Left forelimb (tissue), 1 donor: Measurements from ENCODE around the gene CSRP3.

ENCODE experiments used
- DNase-seq: peaks from one replicate; pipeline ENCODE4 v3.0.0-alpha.2; 2018; ENCODE audit warnings: low spot score

The CSRP3 gene

GRCh38 chr11:19225123-19225522 lies 23.3 kb upstream of the CSRP3 start:
- DNase-seq: no peak

GRCh38 chr11:19220903-19221724 lies 19.3 kb upstream of the CSRP3 start:
- DNase-seq: no peak

DNA sequence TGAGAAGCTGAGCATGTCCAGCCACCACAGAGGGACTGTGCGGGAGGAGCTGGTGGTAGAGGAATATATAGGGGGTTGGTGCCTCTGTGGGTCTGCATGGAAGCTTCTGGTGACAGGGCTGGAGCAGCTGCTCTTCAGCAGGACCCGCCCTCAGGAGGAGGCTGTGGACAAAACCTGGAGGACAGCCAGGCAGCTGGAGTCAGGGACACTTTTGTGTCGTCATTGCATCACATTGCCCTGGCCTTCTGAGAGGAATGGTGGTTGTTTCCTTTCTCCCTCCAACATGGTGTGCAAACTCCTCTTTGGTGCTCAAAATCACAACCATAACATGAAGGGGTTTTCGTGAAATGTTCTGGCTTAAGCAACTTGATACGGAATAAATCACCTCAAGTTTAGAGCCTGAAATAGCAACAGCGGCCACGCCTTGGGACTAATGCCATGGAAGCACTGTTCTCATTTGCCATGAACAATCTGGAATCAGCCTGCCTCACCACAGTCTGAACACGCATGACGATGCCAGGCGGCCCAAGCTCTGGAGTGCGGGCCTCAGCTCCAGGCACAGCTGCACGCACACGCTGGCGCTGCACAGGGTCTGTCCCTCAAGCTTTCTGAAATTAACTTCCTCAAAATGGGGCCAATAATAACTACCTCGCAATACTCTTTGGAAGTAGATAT lies 17.1 kb upstream of the CSRP3 start:
- DNase-seq: peak; percentile 76

DNA sequence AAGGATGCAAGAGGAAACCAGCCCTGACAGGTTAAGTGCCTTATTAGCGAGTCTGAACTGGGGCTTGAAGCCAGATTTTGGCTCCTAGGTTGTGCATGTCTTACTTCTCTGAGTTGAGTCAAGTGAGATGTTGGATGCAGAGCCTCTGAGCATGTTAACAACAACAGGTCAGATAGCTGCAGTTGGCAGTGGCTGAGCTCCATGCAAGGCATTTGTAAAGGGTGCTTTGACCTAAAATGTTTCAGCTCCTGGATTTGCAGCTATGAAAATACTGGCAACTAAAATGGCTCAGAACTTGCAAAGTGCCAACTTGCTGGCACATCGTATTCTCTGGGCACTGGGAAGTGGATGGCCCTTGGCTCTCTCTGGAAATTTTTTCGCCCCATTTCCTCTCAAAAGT lies 16.4 kb upstream of the CSRP3 start:
- DNase-seq: no peak

DNA sequence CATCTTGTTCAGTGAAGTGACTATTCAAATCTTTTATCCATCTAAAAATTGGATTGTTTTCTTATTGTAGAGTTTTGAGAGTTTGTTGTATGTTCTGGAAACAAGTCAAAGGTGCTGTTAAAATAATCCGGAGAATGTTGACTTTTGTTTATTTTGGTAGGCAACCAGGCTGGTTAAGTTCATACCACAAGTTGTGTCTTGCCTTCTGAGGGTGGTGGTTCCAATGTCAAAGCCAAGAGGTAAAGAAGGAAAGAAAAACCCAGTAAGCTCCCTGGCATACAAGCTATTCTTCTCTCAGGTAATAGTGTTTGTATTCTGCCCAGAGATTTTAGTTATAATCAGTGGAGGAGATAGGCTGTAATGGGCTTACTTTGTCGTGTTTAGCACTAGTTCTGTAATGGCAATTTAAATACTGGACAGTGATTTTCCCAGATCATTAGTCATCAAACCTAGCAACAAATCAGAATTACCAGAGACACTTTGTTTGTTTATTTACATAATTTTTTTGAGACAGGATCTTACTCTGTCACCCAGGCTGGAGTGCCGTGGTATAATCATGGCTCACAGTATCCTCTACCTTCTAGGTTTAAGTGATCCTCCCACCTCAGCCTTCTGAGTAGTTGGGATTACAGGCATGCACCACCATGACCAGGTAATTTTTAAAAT lies 15.1 kb upstream of the CSRP3 start:
- DNase-seq: no peak

GRCh38 chr11:19216021-19216420 lies 14.2 kb upstream of the CSRP3 start:
- no peak for DNase-seq

GRCh38 chr11:19209617-19210370 lies 8.0 kb upstream of the CSRP3 start:
- no peak for DNase-seq

- DNase-seq: no peak
These were observed 7.3 kb upstream of the CSRP3 start for GRCh38 chr11:19208959-19209546.

- DNase-seq: no peak
These were observed 6.4 kb upstream of the CSRP3 start for GRCh38 chr11:19208181-19208580.

GRCh38 chr11:19204836-19205235 lies 3.1 kb upstream of the CSRP3 start:
- DNase-seq: no peak

GRCh38 chr11:19200410-19201201 lies 1.2 kb downstream of the CSRP3 start:
- DNase-seq: no peak

GRCh38 chr11:19199771-19200170 lies 2.0 kb downstream of the CSRP3 start:
- no peak for DNase-seq

DNA sequence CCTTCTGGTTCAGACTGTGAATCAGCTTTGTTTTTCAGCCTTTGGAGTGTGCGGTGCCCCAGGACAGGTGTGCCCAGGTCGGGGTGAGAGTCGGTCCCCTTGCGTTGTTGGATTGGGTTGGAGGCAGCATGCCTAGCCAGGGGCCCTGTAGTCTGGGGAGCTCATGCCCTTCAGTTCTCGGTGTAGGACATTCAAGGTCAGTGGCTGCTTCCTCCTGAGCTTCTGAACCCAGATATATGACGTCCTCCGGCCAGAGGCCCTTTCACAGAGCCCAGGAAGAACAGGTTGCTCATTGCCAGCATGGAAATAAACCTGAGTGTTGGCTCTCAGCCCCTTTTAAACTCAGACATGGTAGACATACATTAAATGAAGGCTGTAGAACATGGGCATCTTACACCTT lies 2.7 kb downstream of the CSRP3 start:
- no peak for DNase-seq

GRCh38 chr11:19196432-19196831 lies 5.4 kb downstream of the CSRP3 start:
- no peak for DNase-seq

DNA sequence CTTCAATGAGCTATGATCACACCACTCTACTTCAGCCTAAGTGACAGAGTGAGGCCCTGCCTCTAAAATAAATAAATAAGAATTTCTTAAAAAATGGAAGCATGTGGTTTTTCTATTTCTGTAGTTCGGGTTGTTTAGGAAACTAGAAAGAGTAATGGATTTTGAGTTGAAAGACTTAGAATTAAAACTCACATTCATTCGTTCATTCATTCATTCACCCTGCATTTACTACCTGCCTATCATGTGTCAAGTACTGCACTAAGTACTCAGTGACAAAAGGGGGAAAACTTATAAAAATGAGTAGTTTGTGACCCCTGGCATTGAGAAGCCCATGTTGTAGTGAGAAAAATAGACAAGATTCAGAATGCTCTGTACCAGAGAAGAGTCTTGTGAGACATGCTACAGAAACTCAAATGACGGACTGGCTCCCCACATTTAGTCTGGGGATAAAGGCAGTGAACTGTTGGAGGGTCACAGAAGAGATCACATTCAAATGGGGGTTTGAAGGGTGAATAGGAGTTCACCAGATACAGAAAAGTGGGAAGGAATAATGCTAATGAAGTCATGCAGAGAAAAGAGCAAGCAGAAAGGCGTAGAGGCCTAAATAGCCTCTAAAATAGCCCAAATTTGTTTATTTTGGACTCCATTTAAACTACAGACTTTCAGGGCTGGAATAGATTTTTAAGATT lies 7.0 kb downstream of the CSRP3 start:
- DNase-seq: no peak

DNA sequence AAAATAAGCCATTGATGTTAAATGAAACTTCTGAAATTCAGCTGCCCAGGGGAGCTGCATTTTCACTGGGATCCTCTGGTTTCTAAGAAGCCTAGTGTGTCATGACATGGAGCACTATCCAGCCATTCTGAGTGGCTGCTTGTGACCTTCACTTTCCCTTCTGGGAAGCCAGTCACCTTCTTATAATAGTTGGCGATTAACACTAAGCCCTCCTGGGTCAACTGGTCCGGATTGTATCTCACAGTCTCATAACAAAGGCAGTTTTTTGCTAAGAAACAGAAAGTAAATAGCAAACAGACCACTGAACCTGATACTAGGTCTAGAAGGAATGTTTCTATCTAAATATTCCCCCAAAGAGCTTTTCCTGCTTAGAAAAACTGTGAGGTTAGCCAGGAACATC lies 7.9 kb downstream of the CSRP3 start:
- DNase-seq: no peak

- DNase-seq: no peak
These were observed 10.1 kb downstream of the CSRP3 start for GRCh38 chr11:19191530-19192169.

GRCh38 chr11:19187833-19188258 lies 13.9 kb downstream of the CSRP3 start:
- no peak for DNase-seq

GRCh38 chr11:19187114-19187832 lies 14.5 kb downstream of the CSRP3 start:
- no peak for DNase-seq
